Activated CD4-positive, alpha-beta T cell treated with anti-CD3 and anti-CD28 coated beads, Interleukin-2, amount 50 U/mL, for 48 hours (primary cell): ENCODE results near the gene USP40.
A peak's percentile ranks its signal among the peaks of the same experiment; 100 is the strongest.

ENCODE experiments used
- DNase-seq, 2 experiments: peaks; one replicate each; pipeline ENCODE4 v3.0.0-alpha.2; 2020

The USP40 gene

DNA sequence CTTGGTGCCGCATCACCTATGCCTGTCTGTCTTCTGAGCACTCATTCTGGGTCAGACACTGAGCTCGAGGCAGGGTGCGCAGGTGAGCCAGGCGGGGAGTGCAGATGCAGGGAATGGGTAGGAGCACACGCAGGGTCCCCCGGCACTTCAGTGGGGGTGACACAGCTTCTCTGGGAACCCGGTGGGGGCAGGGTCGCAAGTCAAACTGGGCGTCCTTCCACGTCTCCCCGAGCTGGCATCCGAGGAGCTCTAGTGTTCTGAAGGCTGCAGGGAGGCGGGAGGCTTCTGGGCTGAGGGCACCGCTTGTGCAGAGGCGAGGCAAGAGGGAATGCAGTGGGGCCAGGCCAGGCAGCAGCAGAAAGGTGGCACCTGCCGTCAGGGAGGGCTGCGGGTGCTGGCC is 126.3 kb downstream of the USP40 start:
- DNase-seq = no peak

DNA sequence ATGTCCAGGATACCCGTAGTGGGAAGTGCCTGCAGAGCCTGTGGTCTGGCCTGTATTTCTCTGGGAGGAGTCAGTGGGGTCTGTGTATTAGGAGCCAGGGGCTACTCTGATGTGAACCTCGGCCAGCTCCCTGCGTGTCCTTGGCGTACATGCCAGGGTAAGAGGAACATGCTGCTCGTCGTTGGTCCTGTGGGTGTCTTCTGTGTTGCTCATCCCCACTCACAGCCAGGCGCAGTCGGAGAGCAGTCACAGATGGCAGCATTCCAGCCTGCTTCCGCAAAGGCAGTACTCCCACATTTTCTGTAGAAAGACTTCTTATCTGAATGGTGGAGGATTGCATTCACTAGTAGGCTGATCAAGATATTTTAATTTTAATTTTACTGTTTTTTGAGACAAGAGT is 127.4 kb downstream of the USP40 start:
- DNase-seq = no peak

DNA sequence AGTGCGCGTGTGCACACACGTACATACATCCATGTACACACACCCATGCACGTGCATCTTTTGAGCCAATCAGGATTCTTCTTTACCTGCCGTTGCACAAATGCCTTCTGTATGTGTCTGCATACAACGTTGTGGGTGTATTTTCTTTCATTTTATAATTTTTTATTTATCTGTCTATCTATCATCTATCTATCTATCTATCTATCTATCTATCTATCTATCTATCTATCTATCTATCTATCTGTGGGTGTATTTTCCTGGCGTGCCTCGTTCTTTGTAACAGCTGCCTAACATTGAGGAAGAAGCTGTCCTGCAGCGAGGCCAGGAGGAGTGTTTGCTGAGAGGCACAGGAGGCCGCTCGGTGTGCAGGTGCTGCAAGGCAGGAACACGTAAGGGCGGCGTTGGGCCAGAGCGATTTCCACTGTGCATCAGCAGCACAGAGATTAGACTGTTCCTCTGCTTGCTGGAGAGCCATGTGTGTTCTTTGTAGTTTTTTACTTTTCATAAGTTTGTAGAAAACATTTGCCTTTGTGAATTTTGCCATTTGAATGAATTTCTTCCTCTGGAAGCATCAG is 127.9 kb downstream of the USP40 start:
- DNase-seq = no peak

DNA sequence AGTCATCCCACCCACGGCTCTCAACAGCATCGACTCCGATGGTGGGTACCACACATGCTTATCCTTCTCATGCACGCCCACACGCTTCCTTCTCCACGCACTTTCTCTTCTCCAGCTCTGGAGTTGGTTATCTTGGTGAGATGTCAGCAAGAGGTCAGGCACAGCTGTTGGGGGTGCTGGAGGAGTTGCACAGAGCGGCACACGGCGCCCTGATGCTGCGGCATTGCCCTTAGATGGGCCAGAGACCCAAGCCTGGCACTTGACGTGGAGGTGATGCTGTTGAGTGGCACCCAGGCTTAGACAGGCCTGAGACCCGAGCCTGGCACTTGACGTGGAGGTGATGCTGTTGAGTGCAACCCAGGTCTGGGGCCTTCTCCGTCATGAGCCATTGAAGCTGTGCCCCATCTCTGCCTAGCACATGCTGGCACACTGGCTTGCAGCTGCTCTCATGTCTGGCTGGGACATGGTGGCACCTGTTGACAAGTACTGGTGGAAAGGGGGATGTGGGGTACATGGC is 129.1 kb downstream of the USP40 start:
- no peak for DNase-seq

DNA sequence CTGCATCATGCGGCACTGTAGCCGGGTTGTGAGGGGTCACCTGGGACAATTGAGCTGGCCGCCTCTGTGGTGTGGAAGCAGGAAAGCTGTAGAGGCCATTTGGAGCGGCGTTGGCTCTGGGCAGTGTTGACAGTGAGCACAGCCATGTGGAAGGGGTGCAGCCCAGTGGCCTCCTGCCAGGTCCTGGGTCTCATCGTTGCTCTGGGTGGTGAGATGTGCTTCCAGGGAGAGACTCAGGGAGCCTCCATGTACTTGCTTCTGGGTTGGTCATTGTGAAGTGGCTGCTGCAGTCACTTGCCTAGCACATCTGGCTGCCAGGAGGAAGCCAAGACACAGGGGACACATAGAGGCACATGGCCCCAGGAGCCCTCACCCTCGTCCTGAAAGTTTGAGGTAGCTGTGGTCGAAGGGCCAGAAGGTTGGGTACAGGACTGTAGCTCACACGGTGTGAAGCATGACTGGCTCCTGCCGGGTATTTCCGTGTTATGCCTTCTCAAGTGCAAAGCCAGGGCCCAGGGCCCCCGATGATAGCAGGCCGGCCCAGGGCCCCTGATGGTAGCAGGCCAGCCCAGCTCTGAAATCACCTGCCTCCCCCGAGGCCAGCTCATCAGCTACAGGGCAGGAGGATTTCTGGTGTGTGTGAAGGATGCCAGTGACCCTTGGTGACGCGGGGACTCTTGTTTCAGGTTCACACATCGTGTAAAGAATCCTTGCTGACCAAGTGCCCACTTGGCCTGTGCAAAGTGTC is 129.7 kb downstream of the USP40 start:
- DNase-seq = no peak

DNA sequence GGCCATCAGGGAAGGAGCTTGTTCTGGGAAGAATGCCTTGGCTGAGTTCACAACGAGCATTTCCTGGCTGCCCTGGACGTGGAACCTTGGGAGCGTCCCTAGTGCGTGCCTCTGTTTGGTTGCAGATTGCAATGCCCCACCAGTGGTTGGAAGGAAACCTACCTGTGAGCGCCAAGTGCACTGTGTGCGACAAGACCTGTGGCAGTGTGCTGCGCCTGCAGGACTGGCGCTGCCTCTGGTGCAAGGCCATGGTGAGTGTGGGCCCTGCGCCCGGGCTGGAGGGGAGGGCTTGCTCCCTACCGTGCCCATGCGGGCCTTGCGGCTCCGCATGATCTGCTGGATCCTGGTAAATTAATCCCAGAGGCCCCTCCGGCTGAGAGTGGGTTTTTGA is 130.4 kb downstream of the USP40 start:
- no peak for DNase-seq

DNA sequence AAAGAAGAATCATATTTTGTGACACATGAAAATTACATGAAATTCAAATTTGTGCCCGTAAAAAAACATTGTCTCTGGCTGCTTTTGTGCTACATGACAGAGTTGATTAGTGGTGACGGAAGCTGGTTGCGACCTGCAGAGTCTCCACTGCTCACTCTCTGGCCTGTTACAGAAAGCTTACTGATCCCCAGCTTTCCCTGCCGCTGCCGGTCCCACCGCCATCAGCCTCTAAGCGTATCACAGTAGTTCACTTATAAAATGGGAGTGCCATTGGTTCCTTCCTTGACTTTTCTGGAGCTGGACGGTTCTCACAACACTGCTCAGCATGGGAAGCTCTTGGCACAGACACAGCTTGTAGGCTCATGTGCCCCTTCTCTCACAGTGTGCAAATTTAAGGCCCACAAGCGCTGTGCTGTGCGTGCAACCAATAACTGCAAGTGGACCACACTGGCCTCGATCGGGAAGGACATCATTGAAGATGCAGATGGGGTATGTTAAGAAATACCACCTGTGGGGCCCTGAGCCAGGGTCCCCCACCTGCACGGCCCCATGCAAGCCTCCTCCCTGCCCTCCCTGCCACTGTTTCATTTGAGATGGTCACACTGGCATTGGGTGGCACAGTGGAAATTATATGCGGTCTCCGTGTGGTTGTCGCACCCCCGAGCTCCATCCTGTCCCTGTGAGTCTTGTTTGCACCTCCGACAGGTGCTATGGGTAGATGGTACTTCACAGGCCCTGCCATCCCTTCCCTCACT is 131.0 kb downstream of the USP40 start:
- no peak for DNase-seq

DNA sequence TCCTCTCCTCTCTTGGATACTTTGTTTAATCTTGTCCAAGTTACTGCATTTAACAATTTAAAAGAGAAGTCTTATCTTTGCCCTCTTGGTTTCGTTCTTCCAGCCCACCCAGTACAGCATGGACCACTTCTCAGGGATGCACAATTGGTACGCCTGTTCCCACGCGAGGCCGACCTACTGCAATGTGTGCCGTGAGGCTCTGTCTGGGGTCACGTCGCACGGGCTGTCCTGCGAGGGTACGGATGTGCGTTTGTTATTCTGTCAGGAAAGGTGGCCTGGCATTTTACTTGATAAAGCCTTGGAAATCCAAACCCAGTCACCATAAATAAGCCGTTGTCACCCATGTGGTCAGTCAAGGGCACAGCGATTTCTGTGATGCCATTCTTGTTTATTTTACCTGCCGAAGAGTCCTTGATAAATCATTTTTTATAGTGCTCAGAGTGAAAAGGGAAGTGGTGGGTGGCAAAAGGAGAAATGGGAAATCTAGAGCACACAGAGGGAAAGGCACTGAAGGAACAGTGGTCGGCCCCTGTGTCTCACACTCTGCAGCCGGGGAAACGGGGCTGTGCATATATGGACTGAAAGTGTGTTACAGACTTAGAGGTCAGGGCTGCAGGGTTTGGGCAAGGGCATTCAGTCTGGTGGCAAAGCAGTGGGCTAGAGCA is 131.8 kb downstream of the USP40 start:
- no peak for DNase-seq

DNA sequence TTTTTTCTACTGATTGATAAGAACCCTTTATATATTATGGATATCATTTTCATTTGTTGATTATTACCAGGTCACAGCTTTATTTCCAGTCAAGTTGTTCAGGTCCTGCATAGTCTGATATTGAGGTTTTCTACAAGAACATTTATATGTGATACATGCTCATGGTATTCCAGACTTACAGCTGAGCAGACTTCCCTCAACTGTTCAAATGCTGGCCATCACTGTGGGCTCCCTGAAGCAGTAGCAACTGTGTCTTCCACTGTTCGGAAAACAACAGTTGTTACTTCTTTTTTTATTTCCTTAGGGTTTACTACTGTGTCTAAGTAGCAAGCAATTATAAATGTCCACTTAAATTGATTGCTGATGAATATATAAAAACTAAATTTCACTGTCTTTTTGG is 132.8 kb downstream of the USP40 start:
- no peak for DNase-seq

DNA sequence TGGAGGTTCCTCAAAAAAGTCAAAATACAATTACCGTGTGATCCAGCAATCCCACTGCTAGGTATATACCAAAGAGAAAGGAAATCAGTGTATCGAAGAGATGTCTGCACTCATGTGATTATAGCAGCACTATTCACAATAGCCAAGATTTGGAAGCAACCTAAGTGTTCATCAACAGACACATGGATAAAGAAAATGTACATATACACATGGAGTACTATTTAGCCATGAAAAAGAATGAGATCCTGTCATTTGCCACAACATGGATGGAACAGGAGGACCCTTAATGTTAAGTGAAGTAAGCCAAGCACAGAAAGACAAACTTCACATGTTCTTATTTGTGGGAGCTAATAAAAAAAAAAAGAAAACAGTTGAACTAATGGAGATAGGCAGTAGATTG is 133.6 kb downstream of the USP40 start:
- no peak for DNase-seq

DNA sequence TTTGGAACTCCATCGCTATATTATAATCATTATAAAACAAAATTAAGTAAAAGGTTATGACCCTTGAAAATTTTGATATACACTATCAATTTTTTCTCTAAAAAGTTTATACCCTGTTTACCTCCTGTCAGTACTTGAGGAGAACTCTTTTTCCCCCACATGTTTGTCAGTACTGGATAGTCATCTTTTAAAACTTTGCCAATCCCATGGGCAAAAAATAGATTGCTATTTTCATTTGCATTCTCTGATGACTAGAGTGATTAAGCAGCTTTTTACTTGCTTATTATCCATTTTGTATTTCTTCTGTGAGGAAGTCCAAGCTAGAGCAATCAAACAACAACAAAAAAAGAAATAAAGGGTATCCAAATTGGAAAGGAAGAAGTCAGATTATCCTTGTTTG is 135.9 kb downstream of the USP40 start:
- no peak for DNase-seq

DNA sequence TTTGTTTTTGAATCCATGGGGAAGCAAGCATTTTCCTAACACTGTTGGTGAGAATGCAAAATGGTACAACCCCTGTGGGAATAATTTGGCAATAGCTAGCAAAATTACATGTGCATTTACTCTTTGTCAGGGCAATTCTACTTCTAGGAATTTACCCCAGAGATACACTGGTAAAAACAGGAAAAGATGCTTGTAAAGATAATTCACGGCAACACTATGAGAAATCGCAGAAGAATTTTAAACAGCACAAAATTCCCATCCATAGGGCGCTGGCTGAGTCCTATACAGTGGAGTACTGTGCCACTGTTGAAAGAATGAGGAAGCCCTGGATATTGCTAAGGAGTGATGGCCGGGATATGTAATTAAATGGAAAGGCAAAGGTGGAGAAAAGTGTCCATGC is 136.5 kb downstream of the USP40 start:
- no peak for DNase-seq

DNA sequence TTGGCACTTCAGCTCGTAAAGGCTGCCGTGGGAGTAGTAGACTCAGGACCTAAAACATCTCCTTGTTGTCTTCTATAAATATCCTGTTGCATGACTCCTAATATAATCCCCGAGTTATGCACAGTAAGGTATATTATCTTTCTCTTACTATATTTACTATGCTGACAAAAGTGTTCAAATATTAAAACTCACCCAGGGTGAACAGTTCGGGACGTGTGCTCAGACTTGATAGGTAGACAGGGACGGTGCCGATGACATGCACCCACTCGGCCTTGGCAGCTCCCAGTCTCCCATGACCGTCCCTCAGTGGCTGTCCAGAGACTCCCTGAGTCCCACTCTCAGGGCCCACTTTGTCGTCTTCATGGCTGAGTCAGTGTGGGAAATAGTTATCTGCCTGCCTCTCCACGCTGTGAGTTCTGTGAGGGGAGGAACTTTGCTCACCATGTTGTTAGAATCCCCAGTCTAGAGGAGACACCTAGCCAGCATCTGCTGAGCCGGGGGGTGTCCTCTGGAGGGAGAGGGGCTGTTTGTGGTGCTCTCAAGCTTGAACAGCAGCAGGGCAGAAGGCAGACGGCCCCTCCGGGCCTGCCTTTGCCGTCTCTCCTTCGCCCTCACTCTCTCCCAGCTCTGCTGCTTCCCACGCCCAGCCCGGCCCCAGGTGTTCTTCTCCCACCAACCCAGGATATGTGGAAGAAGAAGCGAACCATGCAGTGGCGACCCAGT is 137.2 kb downstream of the USP40 start:
- no peak for DNase-seq

DNA sequence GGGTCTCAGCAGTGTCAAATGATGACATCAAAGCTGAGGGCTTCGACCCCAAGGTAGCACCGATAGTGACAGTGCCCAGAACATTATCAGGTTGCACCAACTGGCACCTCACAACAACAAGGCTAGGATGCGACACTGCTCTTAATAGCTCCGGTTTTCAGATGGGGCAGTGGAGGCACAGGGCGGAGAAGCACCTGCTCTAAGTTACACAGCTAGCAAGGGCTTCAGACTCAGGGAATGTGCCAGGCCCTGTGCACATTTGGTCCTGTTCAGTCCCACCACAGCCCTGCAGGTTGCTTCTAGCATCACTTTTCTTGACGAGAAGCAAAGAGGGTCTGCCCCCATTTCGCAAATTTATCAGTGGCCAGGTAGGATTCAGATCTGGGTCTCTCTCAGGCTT is 138.1 kb downstream of the USP40 start:
- DNase-seq = peak in 1 of 2 experiments; percentile 1

DNA sequence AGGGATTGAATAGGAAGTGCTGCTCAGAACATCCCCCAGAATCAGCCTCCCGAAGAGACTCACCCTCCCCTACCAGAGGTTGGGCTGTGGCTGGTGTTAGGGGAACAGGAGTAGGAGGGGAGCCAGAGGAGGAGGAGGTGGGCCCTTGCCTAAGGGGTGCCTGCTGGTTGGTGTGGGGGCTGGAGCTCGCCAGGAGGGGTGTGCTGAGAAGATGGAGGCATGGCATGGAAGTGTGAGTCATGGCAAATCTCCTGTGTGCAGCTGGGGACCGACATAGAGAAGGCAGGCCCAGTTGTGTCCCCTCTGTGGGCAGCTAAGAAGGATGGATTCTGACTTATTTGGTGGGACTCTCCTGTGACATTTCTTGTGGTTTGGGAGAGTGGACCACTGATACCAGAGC is 138.6 kb downstream of the USP40 start:
- DNase-seq = peak in 1 of 2 experiments; percentile 2

DNA sequence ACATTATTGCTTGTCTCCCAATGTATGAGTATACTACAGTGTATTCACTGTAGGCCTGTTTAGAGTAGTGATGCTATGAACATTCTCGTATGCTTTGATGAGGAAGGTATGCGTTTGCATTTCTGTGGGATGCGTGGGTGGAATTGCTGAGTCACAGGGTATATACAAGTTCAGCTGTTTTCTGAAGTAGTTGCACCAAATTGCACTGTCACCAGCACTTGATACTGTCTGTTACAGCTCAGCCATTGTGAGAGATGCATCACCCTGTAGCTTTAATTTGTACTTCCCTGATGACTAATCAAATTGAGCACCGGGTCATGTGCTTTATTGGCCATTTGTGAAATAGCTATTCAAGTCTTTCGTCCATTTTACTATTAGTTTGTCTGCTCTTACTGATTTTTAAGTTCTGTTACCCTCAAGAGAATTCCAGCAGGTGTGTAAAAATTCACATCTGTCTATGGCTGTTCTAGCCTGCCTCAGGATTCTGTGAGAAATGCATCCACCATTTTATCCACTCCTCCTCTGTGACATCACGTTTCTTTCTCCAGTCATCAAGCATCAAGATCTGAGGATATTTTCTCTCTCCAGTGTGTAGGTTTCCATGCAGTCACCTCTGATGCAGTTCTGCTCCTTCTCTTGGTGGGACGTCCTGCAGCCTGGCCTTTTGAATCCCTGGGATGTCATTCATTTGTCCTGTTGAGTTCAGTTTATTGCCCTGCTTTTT is 139.8 kb downstream of the USP40 start:
- DNase-seq = peak; percentile 68 to 80
